Measurements from ENCODE around the gene PEX14. TPM values are rescaled to one million over a fixed set of nuclear protein-coding genes. Genes with fewer than 3 reads are reported as not detected.

The PEX14 gene
- total and polyA plus RNA-seq, 10 of the 15 experiments (the other 5 are each of a cell fraction or from before 2014, with no cell fraction given), result 1.4 to 23.2 (median 12.0) TPM

DNA sequence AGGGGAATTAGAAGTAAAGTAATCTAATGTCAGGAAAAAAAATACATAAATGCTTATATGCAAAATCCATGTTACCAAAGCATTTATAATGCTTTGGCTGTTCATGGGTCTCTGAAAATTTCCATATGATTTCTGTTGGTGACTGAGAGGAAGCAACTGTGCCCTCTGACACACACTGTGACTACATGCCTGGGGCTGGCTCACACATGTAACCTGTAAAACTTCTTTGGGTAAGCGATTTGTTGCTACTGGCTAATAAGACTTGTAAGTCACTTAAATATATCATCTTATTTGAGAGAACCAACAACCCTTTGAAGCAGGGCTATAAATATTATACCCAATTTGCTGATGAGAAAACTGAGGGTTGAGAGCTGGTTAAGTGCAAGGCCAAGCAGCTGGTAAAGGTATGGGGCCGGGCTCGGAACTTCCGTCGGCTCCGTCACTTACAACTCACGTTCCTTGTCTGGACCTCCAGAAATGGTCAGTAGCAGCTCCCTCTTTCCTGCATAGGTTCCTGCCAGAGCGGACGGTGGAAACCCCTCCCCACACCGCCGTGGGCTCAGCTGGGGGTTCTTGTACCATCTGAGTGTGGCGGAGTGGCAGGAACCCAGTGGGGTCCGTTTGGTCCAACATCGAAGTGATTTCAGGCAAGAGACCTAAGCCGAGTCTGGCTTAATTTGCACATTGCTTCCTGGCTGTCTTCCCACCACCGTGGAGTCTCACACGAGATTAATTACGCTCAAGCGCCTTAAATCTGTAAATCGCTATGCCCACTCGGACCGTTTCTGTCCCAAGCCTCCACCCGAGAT, 3.1 kb upstream of the PEX14 start:
- H3K4me1 ChIP-seq (ENCODE audit: control insufficient read depth, insufficient read depth, low read length), result peaks cover 18% of the 10 kb centered on the region
- no peaks in the 10 kb centered on the region for H4K20me1 ChIP-seq (ENCODE audit: control insufficient read depth, insufficient read depth)
- ChIA-PET RAD21 (ENCODE audit: unreplicated experiment) (interaction anchor here (1.4 to 3.1 kb wide), 2 partner anchors 23 to 41 kb away, joined by 3 to 14 read pairs; partner anchors contain the start of gene CENPS), CTCF (interaction anchor here (1.8 kb wide), 1 partner anchor 23 kb away, joined by 12 read pairs; no protein-coding TSS in a partner anchor), POLR2A (interaction anchor here (0.7 to 2.6 kb wide), 2 partner anchors 38 to 1147 kb away, joined by 5 to 10 read pairs; no protein-coding TSS in a partner anchor), SMC1A (ENCODE audit: uncharacterized antibody, unreplicated experiment) (interaction anchor here (0.9 to 1.5 kb wide), 3 partner anchors 22 to 41 kb away, joined by 3 to 6 read pairs (median 4); partner anchors contain the start of gene CENPS)
- peak overlapping the region; percentile 71 for H3K9ac ChIP-seq (ENCODE audit: control insufficient read depth, insufficient read depth, low read length)
- TSS peak; percentile 82 for BruUV-seq (replicated peaks)
- DNase-seq (ENCODE audit: low read depth, low spot score) (no peak), ATAC-seq (peak; percentile 6), FAIRE-seq (no peak)
- peak overlapping the region; percentile 70 for H3K27ac ChIP-seq (ENCODE audit: control insufficient read depth, insufficient read depth)
- H2AFZ ChIP-seq (ENCODE audit: control insufficient read depth, low read depth, low read length), result peak overlapping the region; percentile 79
- no peaks in the 10 kb centered on the region for H3K27me3 ChIP-seq (replicated peaks in 1 of 2; ENCODE audit: control insufficient read depth in 2 of 2, insufficient read depth in 2 of 2, low read length in 1 of 2)
- H3K9me3 ChIP-seq (replicated peaks; ENCODE audit: control insufficient read depth, insufficient read depth, low read length), result no peaks in the 10 kb centered on the region
- H3K36me3 ChIP-seq (ENCODE audit: control insufficient read depth in 2 of 2, insufficient read depth in 2 of 2, low read length in 1 of 2), result peaks cover 0 to 10% of the 10 kb centered on the region in 2 experiments; a peak in 3 of 4 replicates
- in situ Hi-C loops (cut with MboI), result no loop called here
- 3% methylated on average over 23 of the region's 23 CpGs for WGBS (ENCODE audit: insufficient coverage, insufficient replicate concordance, low lambda C conversion rate, missing lambda C conversion rate)
- peak overlapping the region; percentile 79 for H3K4me3 ChIP-seq
- TF ChIP-seq YY1 (IDR thresholded peaks at IDR 0.05; ENCODE audit: low read depth, low read length), result 0 out of 2 replicates have a peak, but pooled peaks have one; percentile 13
- 0 out of 3 replicates have a peak, but pooled peaks have one; percentile 2 for TF ChIP-seq POU2F2 (IDR thresholded peaks at IDR 0.05; ENCODE audit: borderline replicate concordance, low read depth, low read length)
- no peak for TF ChIP-seq SRF (IDR thresholded peaks at IDR 0.05; ENCODE audit: low read depth in 2 of 2, low read length in 2 of 2)
- TF ChIP-seq POLR2AphosphoS5 (IDR thresholded peaks at IDR 0.05; ENCODE audit: low read length), result peak; percentile 9; the same call in 1 of the 2 replicates
- 0 out of 2 replicates have a peak, but pooled peaks have one; percentile 49 for TF ChIP-seq HDGF (IDR thresholded peaks at IDR 0.05)
- no peak for TF ChIP-seq RBBP5 (conservative IDR thresholded peaks at IDR 0.05)
- TF ChIP-seq NFYB (IDR thresholded peaks at IDR 0.05; ENCODE audit: insufficient read depth, low read depth, low read length), result no peak
- H3K4me2 ChIP-seq (ENCODE audit: control insufficient read depth, insufficient read depth), result peak overlapping the region; percentile 98
- intact Hi-C loops (cut with micrococcal nuclease; ENCODE audit: unreplicated experiment), result loop anchor here (10.0 kb wide), 1 partner anchor 1433 kb away; no protein-coding TSS in a partner anchor
- H3K79me2 ChIP-seq (ENCODE audit: control insufficient read depth, insufficient read depth, low read length), result peaks cover 32% of the 10 kb centered on the region
